Muscle layer of colon (tissue), 2 donors: ENCODE data around the gene SNRNP40.

Experiments
- H3K27ac ChIP-seq: one replicate; pipeline ENCODE4 v1.7.0; 2013; ENCODE audit warnings: low read depth, mild to moderate bottlenecking, low read length, moderate library complexity
- H3K27me3 ChIP-seq, 2 donors: one replicate each; pipeline ENCODE4 v1.7.0; 2013; ENCODE audit warnings: low read length in 2 of 2, mild to moderate bottlenecking in 2 of 2; ENCODE audit not compliant: insufficient read depth in 2 of 2, control insufficient read depth in 1 of 2
- H3K36me3 ChIP-seq: one replicate; pipeline ENCODE4 v1.7.0; 2013; ENCODE audit warnings: mild to moderate bottlenecking, low read length; ENCODE audit not compliant: insufficient read depth
- H3K4me1 ChIP-seq: one replicate; pipeline ENCODE4 v1.7.0; 2013; ENCODE audit warnings: mild to moderate bottlenecking, low read length; ENCODE audit not compliant: insufficient read depth
- H3K4me3 ChIP-seq, 2 donors: one replicate each; pipeline ENCODE4 v1.7.0; 2013; ENCODE audit warnings: low read length in 2 of 2, low read depth in 1 of 2, mild to moderate bottlenecking in 1 of 2, moderate library complexity in 1 of 2
- H3K9ac ChIP-seq: one replicate; pipeline ENCODE4 v1.7.0; 2013; ENCODE audit warnings: low read length
- H3K9me3 ChIP-seq: one replicate; pipeline ENCODE4 v1.7.0; 2013; ENCODE audit warnings: mild to moderate bottlenecking, low read length
- donor health status: abdominal sarcoma.
- donor health status: Adenocarcinoma of cecum.

SNRNP40 gene

GRCh38 chr1:31244326-31244725 lies 52.3 kb downstream of the SNRNP40 start:
- Histone ChIP-seq H3K4me3 (no peak overlapping the region), H3K27ac (no peak overlapping the region), H3K9me3 (no peaks in the 10 kb centered on the region), H3K9ac (no peak overlapping the region), H3K36me3 (no peaks in the 10 kb centered on the region), H3K4me1 (no peaks in the 10 kb centered on the region), H3K27me3 (peaks cover 8 to 16% of the 10 kb centered on the region in 2 donors)

GRCh38 chr1:31243501-31244286 lies 52.9 kb downstream of the SNRNP40 start:
- Histone ChIP-seq H3K4me3 (no peak overlapping the region), H3K36me3 (no peaks in the 10 kb centered on the region), H3K27ac (no peak overlapping the region), H3K27me3 (peaks cover 11 to 22% of the 10 kb centered on the region in 2 donors), H3K9ac (no peak overlapping the region), H3K4me1 (peaks cover 4% of the 10 kb centered on the region), H3K9me3 (no peaks in the 10 kb centered on the region)

- Histone ChIP-seq H3K27me3 (peaks cover 19 to 32% of the 10 kb centered on the region in 2 donors), H3K4me3 (no peak overlapping the region), H3K36me3 (no peaks in the 10 kb centered on the region)
Observed at GRCh38 chr1:31241321-31241720, 55.3 kb downstream of the SNRNP40 start.

GRCh38 chr1:31239653-31240241 lies 56.8 kb downstream of the SNRNP40 start, which contains the start of gene NKAIN1:
NKAIN1 (minus strand) TSS chr1:31239887; CDS start chr1:31239547, 340 bp downstream.
- no peak within 1 kb of the TSS for H3K4me3 ChIP-seq
- peaks cover 6% of the 10 kb centered on the region for H3K4me1 ChIP-seq
- no peaks in the 10 kb centered on the region for H3K36me3 ChIP-seq
- no peaks in the 10 kb centered on the region for H3K9me3 ChIP-seq
- peaks cover 24 to 32% of the 10 kb centered on the region in 2 donors for H3K27me3 ChIP-seq
- H3K27ac ChIP-seq: no peak within 1 kb of the TSS
- no peak within 1 kb of the TSS for H3K9ac ChIP-seq

More at GRCh38 chr1:31241321-31241720, 55.3 kb downstream of the SNRNP40 start:
- H3K27ac ChIP-seq: no peak overlapping the region
- no peaks in the 10 kb centered on the region for H3K9me3 ChIP-seq
- no peak overlapping the region for H3K9ac ChIP-seq
- peaks cover 6% of the 10 kb centered on the region for H3K4me1 ChIP-seq

GRCh38 chr1:31238986-31239613 lies 57.5 kb downstream of the SNRNP40 start:
- Histone ChIP-seq H3K9me3 (no peaks in the 10 kb centered on the region), H3K9ac (no peak overlapping the region), H3K27me3 (peaks cover 24 to 32% of the 10 kb centered on the region in 2 donors), H3K4me3 (no peak overlapping the region), H3K27ac (no peak overlapping the region), H3K36me3 (no peaks in the 10 kb centered on the region), H3K4me1 (peaks cover 6% of the 10 kb centered on the region)

GRCh38 chr1:31238612-31238985 lies 58.0 kb downstream of the SNRNP40 start:
- Histone ChIP-seq H3K27ac (no peak overlapping the region), H3K9me3 (no peaks in the 10 kb centered on the region), H3K36me3 (no peaks in the 10 kb centered on the region), H3K27me3 (peaks cover 24 to 32% of the 10 kb centered on the region in 2 donors), H3K9ac (no peak overlapping the region), H3K4me3 (no peak overlapping the region), H3K4me1 (peaks cover 6% of the 10 kb centered on the region)

- peaks cover 6% of the 10 kb centered on the region for H3K4me1 ChIP-seq
- peaks cover 16 to 18% of the 10 kb centered on the region in 2 donors for H3K27me3 ChIP-seq
- no peak overlapping the region for H3K4me3 ChIP-seq
- no peak overlapping the region for H3K9ac ChIP-seq
- no peaks in the 10 kb centered on the region for H3K36me3 ChIP-seq
- H3K9me3 ChIP-seq: no peaks in the 10 kb centered on the region
- no peak overlapping the region for H3K27ac ChIP-seq
Observed at GRCh38 chr1:31234870-31235269, 61.7 kb downstream of the SNRNP40 start.

- no peaks in the 10 kb centered on the region for H3K36me3 ChIP-seq
- peaks cover 6% of the 10 kb centered on the region for H3K4me1 ChIP-seq
- H3K9me3 ChIP-seq: no peaks in the 10 kb centered on the region
- H3K27me3 ChIP-seq: peaks cover 15 to 16% of the 10 kb centered on the region in 2 donors
- H3K9ac ChIP-seq: no peak overlapping the region
- H3K4me3 ChIP-seq: no peak overlapping the region
- H3K27ac ChIP-seq: no peak overlapping the region
Observed at GRCh38 chr1:31234123-31234708, 62.4 kb downstream of the SNRNP40 start.

GRCh38 chr1:31232689-31233088 lies 63.9 kb downstream of the SNRNP40 start:
- Histone ChIP-seq H3K4me3 (no peak overlapping the region), H3K36me3 (no peaks in the 10 kb centered on the region), H3K9me3 (no peaks in the 10 kb centered on the region), H3K27ac (no peak overlapping the region), H3K27me3 (peaks cover 0 to 5% of the 10 kb centered on the region in 2 donors), H3K9ac (no peak overlapping the region), H3K4me1 (no peaks in the 10 kb centered on the region)

GRCh38 chr1:31231802-31232201 lies 64.8 kb downstream of the SNRNP40 start:
- H3K4me3 ChIP-seq: no peak overlapping the region
- H3K36me3 ChIP-seq: no peaks in the 10 kb centered on the region
- H3K27ac ChIP-seq: no peak overlapping the region
- no peaks in the 10 kb centered on the region for H3K4me1 ChIP-seq
- peaks cover 0 to 5% of the 10 kb centered on the region in 2 donors for H3K27me3 ChIP-seq
- no peaks in the 10 kb centered on the region for H3K9me3 ChIP-seq
- H3K9ac ChIP-seq: no peak overlapping the region

- H3K4me1 ChIP-seq: no peaks in the 10 kb centered on the region
- H3K36me3 ChIP-seq: no peaks in the 10 kb centered on the region
- no peak overlapping the region for H3K27ac ChIP-seq
- H3K27me3 ChIP-seq: peaks cover 0 to 3% of the 10 kb centered on the region in 2 donors
- no peak overlapping the region for H3K4me3 ChIP-seq
- no peak overlapping the region for H3K9ac ChIP-seq
- H3K9me3 ChIP-seq: no peaks in the 10 kb centered on the region
Observed at GRCh38 chr1:31230378-31230777, 66.2 kb downstream of the SNRNP40 start.
